ENCODE data around the gene POSTN.

The POSTN gene

DNA sequence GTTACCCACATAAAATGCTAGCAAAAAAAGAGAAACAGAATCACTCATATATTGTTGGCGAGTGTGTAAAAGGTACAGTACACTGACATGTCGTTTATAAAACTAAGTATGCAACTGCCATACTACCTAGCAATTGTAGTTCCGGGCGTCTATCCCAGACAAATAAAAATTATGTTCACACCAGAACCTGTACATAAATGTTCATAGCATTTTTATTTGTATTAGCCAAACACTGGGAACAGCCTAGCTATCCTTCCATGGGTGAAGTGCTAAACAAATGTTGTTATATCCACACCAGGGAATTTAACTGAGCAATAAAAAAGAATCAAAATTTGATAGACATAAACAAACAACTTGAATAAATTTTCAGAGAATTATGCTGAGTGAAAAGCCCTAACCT lies 28.9 kb upstream of the POSTN start:
- Histone ChIP-seq H3K27me3 (ENCODE audit: insufficient read depth, low read length) (no peaks in the 10 kb centered on the region), H3K23ac (ENCODE audit: low read length) (no peak overlapping the region), H3K14ac (ENCODE audit: low read length) (no peak overlapping the region), H3K18ac (ENCODE audit: low read length) (no peak overlapping the region), H2AK5ac (ENCODE audit: low read length) (no peak overlapping the region), H4K12ac (ENCODE audit: low read depth, low read length) (no peak overlapping the region), H3K4ac (ENCODE audit: low read depth, low read length) (no peak overlapping the region), H3K27ac (ENCODE audit: low read depth, low read length) (no peak overlapping the region), H4K91ac (ENCODE audit: low read depth, low read length) (no peak overlapping the region), H3K36me3 (ENCODE audit: control insufficient read depth in 1 of 2, insufficient read depth in 2 of 2, low read length in 2 of 2) (no peaks in the 10 kb centered on the region), H2BK12ac (ENCODE audit: low read length) (no peak overlapping the region), H3K4me1 (ENCODE audit: control insufficient read depth in 1 of 2, insufficient read depth in 2 of 2, low read length in 2 of 2) (no peaks in the 10 kb centered on the region), H3K9ac (ENCODE audit: low read length) (no peak overlapping the region), H4K8ac (ENCODE audit: low read depth, low read length) (no peak overlapping the region), H3K4me2 (ENCODE audit: low read length) (no peak overlapping the region), H2AFZ (ENCODE audit: insufficient read depth, low read length, poor library complexity) (no peak overlapping the region), H2BK120ac (ENCODE audit: insufficient read depth, low read length, poor library complexity) (no peak overlapping the region), H3K79me1 (ENCODE audit: low read length) (no peaks in the 10 kb centered on the region), H3K4me3 (ENCODE audit: low read depth, low read length) (no peak overlapping the region), H3K79me2 (ENCODE audit: control insufficient read depth, insufficient read depth, low read length, poor library complexity) (no peaks in the 10 kb centered on the region), H3K9me3 (ENCODE audit: insufficient read depth, low read depth, low read length) (no peaks in the 10 kb centered on the region), H2BK5ac (ENCODE audit: low read depth, low read length, poor library complexity) (no peak overlapping the region)
- no peak for DNase-seq
- WGBS (ENCODE audit: extremely low coverage, insufficient coverage, insufficient read length), result no CpG with 5 or more reads among the region's 4 CpGs

DNA sequence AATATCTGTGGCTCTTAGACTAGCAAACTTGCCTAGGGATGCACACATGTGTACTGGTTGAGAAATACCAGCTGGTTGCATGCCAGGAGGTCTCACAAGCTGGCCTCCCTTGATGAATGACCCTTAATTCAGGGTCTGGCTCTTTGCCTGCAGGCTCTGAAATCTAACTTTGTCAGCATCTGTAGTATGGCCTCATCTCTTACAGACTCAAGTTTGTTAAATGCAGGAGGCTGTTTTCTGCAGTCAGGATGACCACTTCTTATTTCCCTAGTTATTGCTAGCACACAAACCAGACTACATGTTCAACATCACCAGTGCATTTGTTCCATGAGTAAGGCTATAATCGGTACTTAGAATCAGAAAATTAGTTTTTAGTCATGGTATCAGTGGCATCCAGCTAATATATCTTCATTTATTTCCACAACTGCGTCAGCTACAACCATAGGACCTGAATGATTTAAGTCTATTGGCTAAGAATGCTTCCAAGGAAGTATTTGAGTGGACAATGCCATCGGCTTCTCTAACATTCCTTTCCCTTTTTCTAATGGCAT lies 23.3 kb upstream of the POSTN start:
- no peak overlapping the region for H4K8ac ChIP-seq (ENCODE audit: low read depth, low read length)

GRCh38 chr13:37618554-37618953 lies 20.0 kb upstream of the POSTN start:
- Histone ChIP-seq H3K79me2 (ENCODE audit: control insufficient read depth, insufficient read depth, low read length, poor library complexity) (no peaks in the 10 kb centered on the region), H2BK120ac (ENCODE audit: insufficient read depth, low read length, poor library complexity) (no peak overlapping the region), H3K4me3 (ENCODE audit: low read depth, low read length) (no peak overlapping the region), H3K4me2 (ENCODE audit: low read length) (no peak overlapping the region), H3K27me3 (ENCODE audit: insufficient read depth, low read length) (no peaks in the 10 kb centered on the region), H3K4me1 (ENCODE audit: control insufficient read depth in 1 of 2, insufficient read depth in 2 of 2, low read length in 2 of 2) (peaks cover 2 to 7% of the 10 kb centered on the region in 2 experiments), H3K9ac (ENCODE audit: low read length) (no peak overlapping the region), H3K27ac (ENCODE audit: low read depth, low read length) (no peak overlapping the region), H2BK12ac (ENCODE audit: low read length) (no peak overlapping the region), H3K14ac (ENCODE audit: low read length) (no peak overlapping the region), H3K79me1 (ENCODE audit: low read length) (peaks cover 2% of the 10 kb centered on the region), H2AFZ (ENCODE audit: insufficient read depth, low read length, poor library complexity) (no peak overlapping the region), H3K4ac (ENCODE audit: low read depth, low read length) (no peak overlapping the region), H4K8ac (ENCODE audit: low read depth, low read length) (no peak overlapping the region), H2AK5ac (ENCODE audit: low read length) (no peak overlapping the region), H2BK5ac (ENCODE audit: low read depth, low read length, poor library complexity) (no peak overlapping the region), H4K12ac (ENCODE audit: low read depth, low read length) (no peak overlapping the region), H3K18ac (ENCODE audit: low read length) (no peak overlapping the region), H3K9me3 (ENCODE audit: insufficient read depth, low read depth, low read length) (no peaks in the 10 kb centered on the region), H4K91ac (ENCODE audit: low read depth, low read length) (no peak overlapping the region), H3K36me3 (ENCODE audit: control insufficient read depth in 1 of 2, insufficient read depth in 2 of 2, low read length in 2 of 2) (no peaks in the 10 kb centered on the region), H3K23ac (ENCODE audit: low read length) (no peak overlapping the region)
- WGBS (ENCODE audit: extremely low coverage, insufficient coverage, insufficient read length), result no CpG with 5 or more reads among the region's 2 CpGs
- DNase-seq, result peak; percentile 28 to 86

More for the DNA sequence above, 23.3 kb upstream of the POSTN start:
- H2AK5ac ChIP-seq (ENCODE audit: low read length), result no peak overlapping the region
- no peak overlapping the region for H3K9ac ChIP-seq (ENCODE audit: low read length)
- no peak overlapping the region for H2BK12ac ChIP-seq (ENCODE audit: low read length)
- H3K14ac ChIP-seq (ENCODE audit: low read length), result no peak overlapping the region
- no peaks in the 10 kb centered on the region for H3K79me2 ChIP-seq (ENCODE audit: control insufficient read depth, insufficient read depth, low read length, poor library complexity)
- no peak overlapping the region for H3K4me3 ChIP-seq (ENCODE audit: low read depth, low read length)
- H3K9me3 ChIP-seq (ENCODE audit: insufficient read depth, low read depth, low read length), result no peaks in the 10 kb centered on the region
- H2BK120ac ChIP-seq (ENCODE audit: insufficient read depth, low read length, poor library complexity), result no peak overlapping the region
- no peak overlapping the region for H2BK5ac ChIP-seq (ENCODE audit: low read depth, low read length, poor library complexity)
- no peak overlapping the region for H3K4ac ChIP-seq (ENCODE audit: low read depth, low read length)
- H3K4me1 ChIP-seq (ENCODE audit: control insufficient read depth in 1 of 2, insufficient read depth in 2 of 2, low read length in 2 of 2), result peaks cover 0 to 5% of the 10 kb centered on the region in 2 experiments
- no peak overlapping the region for H3K18ac ChIP-seq (ENCODE audit: low read length)
- no peaks in the 10 kb centered on the region for H3K79me1 ChIP-seq (ENCODE audit: low read length)
- H3K27ac ChIP-seq (ENCODE audit: low read depth, low read length), result peak overlapping the region; percentile 14
- H3K23ac ChIP-seq (ENCODE audit: low read length), result no peak overlapping the region
- no CpG with 5 or more reads among the region's 3 CpGs for WGBS (ENCODE audit: extremely low coverage, insufficient coverage, insufficient read length)
- no peak for DNase-seq
- H3K4me2 ChIP-seq (ENCODE audit: low read length), result no peak overlapping the region
- no peaks in the 10 kb centered on the region for H3K36me3 ChIP-seq (ENCODE audit: control insufficient read depth in 1 of 2, insufficient read depth in 2 of 2, low read length in 2 of 2)
- H4K12ac ChIP-seq (ENCODE audit: low read depth, low read length), result no peak overlapping the region
- no peak overlapping the region for H2AFZ ChIP-seq (ENCODE audit: insufficient read depth, low read length, poor library complexity)
- H4K91ac ChIP-seq (ENCODE audit: low read depth, low read length), result no peak overlapping the region
- H3K27me3 ChIP-seq (ENCODE audit: insufficient read depth, low read length), result no peaks in the 10 kb centered on the region

GRCh38 chr13:37617173-37617572 lies 18.6 kb upstream of the POSTN start:
- DNase-seq, result peak; percentile 3 to 85
- Histone ChIP-seq H3K27me3 (ENCODE audit: insufficient read depth, low read length) (no peaks in the 10 kb centered on the region), H2AFZ (ENCODE audit: insufficient read depth, low read length, poor library complexity) (no peak overlapping the region), H3K27ac (ENCODE audit: low read depth, low read length) (peak overlapping the region; percentile 76), H2BK5ac (ENCODE audit: low read depth, low read length, poor library complexity) (no peak overlapping the region), H4K91ac (ENCODE audit: low read depth, low read length) (no peak overlapping the region), H2AK5ac (ENCODE audit: low read length) (no peak overlapping the region), H3K9ac (ENCODE audit: low read length) (no peak overlapping the region), H4K12ac (ENCODE audit: low read depth, low read length) (no peak overlapping the region), H3K9me3 (ENCODE audit: insufficient read depth, low read depth, low read length) (no peaks in the 10 kb centered on the region), H3K23ac (ENCODE audit: low read length) (no peak overlapping the region), H2BK12ac (ENCODE audit: low read length) (no peak overlapping the region), H3K79me1 (ENCODE audit: low read length) (peaks cover 2% of the 10 kb centered on the region), H3K4me2 (ENCODE audit: low read length) (peak overlapping the region; percentile 13), H2BK120ac (ENCODE audit: insufficient read depth, low read length, poor library complexity) (no peak overlapping the region), H3K14ac (ENCODE audit: low read length) (no peak overlapping the region), H3K4me3 (ENCODE audit: low read depth, low read length) (no peak overlapping the region), H3K4me1 (ENCODE audit: control insufficient read depth in 1 of 2, insufficient read depth in 2 of 2, low read length in 2 of 2) (peaks cover 2 to 7% of the 10 kb centered on the region in 2 experiments), H3K4ac (ENCODE audit: low read depth, low read length) (no peak overlapping the region), H4K8ac (ENCODE audit: low read depth, low read length) (no peak overlapping the region), H3K36me3 (ENCODE audit: control insufficient read depth in 1 of 2, insufficient read depth in 2 of 2, low read length in 2 of 2) (no peaks in the 10 kb centered on the region), H3K79me2 (ENCODE audit: control insufficient read depth, insufficient read depth, low read length, poor library complexity) (no peaks in the 10 kb centered on the region), H3K18ac (ENCODE audit: low read length) (no peak overlapping the region)
- no CpG with 5 or more reads among the region's 1 CpG for WGBS (ENCODE audit: extremely low coverage, insufficient coverage, insufficient read length)
